Measurements from ENCODE around the gene CFAP97D1.

The CFAP97D1 gene

DNA sequence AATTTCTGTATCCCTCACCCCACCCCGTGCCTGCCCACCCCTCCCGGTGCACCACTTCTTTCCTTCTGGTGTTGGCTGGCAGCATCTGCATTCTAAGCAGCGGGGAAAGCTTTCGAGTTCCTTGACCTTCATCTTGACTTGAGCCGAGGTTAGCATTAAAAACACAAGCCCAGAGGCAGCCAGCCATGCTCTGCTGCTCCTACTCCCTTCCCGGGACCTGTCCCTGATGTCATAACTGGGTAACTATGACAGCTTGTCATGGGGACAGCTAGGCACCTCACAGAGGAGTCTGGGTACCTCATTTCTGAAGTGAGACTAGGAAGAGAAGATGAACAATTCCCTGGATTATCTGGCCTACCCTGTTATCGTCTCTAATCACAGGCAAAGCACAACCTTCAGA, at the start of gene CFAP97D1:
Gene CFAP97D1 (plus strand): TSS at position 301 of the 400 bp plus-strand sequence. CDS start 28 bp downstream, at position 329.
- DNase-seq (ENCODE audit: low read depth) = no peak

DNA sequence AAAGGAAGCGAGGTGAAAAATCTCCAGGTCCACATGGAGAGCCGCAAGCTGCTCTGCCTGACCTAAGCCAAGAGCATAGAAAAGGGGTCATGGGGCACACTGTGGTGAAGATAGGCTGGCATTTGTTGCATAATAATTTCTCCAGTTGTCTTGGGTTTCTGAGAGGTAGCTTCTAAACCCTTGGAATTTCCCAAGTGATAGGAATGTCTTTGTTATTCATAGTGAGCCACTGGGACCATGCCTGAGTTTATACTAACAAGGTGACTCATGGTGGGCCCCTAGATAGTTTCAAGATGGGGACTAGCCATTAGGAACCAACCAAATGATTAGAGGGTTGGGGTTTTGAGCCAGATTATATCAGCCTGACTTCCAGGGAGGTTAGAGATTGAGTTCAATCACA, 47.3 kb upstream of the CFAP97D1 start:
- DNase-seq (ENCODE audit: low read depth) = peak; percentile 69

DNA sequence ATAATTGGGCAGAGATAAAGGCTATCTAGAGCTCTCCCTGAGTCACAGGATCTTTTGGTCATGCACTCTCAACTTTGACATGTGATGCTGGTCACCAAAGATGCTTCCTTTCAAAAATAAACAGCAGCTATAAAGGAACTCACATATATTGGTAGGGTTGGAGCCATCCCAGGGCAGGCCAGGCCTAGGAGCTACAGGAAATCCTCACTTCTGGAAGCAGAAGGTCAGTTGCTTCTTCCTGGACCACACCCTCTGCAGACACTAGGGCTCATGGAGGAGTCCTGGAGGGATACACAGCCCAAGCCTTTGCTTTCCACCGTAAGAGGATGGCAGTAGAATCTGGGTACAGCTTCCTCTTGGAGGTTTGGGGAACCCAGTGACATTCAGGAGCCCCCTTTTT, 46.3 kb upstream of the CFAP97D1 start:
- DNase-seq (ENCODE audit: low read depth) = no peak

DNA sequence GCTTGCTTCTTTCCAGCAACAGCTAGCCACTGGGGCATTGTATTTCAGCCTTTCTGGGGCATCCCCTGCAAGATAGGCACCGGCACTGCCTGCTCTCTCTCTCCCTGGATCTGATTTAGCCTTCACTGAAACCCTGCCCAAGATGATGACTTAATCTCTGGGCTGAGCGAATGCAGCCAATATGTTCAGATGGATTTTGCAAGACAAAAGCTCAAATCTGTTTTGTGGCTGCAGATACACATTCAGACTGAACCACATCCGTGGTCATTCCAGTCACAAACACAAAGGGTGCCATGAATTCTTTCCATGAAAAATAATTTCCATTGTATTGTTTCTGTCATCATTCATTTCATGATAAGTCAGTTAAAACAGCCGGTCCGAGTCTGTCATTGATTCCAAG, 45.9 kb upstream of the CFAP97D1 start:
- peak; percentile 58 for DNase-seq (ENCODE audit: low read depth)

DNA sequence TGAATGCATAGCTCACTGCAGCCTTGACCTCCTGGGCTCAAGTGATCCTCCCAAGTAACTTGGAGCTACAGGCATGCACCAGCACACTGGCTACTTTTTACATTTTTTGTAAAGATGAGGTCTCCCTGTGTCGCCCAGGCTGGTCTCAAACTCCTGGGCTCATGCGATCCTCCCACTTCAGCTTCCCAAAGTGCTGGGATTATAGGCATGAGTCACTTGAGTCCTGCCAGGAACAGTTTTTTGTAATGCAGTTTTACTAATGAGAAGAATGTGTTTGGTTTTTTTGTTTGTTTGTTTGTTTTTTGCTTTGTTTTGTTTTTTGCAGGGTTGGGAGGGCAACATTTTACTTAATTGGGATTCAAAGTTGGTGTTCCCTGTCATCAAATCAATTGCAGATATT, 43.8 kb upstream of the CFAP97D1 start:
- DNase-seq (ENCODE audit: low read depth) = no peak

DNA sequence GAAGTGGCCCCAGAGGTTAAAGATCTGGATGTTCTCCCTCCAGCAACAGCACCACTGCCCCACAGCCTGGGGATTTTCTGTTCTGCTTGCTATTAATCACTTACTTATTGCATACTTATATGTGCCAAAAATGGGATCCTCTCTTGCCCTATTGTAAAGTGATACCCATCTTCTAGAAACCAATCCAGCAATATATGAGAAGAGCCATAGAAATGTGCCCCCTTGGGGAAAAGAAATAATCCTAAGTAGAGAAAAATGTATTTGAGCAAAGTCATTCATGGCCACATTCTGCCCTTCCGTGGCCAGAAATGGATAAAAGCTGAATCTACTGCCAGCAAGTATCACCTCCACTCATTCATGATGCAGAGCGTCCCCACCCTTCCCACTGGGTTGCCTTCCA, 42.5 kb upstream of the CFAP97D1 start:
- no peak for DNase-seq (ENCODE audit: low read depth)

DNA sequence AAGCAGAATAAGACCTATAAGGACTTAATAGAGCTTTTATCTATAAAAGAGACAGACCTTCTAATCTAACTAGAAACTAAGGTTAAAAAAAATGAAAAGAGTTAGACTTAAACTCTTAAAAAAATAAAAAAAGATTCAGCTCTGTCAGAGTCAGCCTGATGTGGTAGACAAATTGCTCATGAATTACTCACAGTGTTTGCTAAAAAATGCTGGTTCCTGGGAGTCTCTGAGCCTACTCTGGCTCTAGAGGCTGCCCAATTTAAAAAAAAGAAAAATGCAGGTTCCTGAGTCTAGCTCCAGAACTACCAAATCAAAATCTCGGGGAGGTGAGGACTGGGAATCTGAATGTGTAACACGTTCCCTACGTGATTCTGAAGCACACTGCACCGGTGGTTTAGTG, 39.7 kb upstream of the CFAP97D1 start:
- no peak for DNase-seq (ENCODE audit: low read depth)

DNA sequence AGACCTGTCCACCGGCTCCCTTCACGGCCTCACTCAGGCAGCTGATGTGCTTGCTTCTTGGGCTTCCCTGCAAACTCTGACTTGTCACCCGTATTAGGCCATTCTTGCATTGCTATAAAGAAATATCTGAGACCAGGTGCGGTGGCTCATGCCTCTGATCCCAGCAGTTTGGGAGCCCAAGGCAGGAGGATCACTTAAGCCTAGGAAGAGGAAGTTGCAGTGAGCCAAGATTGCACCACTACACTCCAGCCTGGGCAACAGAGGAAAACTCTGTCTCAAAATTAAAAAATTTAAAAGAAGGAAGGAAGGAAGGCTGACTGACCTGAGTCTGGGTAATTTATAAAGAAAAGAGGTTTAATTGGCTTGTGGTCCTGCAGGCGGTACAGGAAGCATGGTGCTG, 38.6 kb upstream of the CFAP97D1 start:
- no peak for DNase-seq (ENCODE audit: low read depth)

DNA sequence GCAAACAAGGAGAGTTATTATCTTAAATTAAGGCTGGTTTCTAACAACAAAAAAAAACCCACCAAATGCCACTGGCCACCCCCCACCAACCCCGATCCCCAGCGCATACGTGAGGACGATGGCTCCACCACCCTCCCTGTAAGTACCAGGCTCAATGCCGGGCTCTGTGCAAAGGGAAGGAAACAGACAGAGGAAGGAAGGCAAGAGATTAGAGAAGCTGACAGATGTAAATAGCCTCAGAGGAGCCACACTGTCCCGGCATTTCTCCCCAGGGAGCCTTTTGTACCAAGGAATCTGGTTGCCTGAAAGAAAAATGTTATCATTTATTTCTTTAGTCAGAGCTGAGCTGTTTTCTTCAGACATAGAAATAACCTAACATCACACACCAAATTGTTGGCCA, 34.7 kb upstream of the CFAP97D1 start:
- DNase-seq (ENCODE audit: low read depth) = no peak

DNA sequence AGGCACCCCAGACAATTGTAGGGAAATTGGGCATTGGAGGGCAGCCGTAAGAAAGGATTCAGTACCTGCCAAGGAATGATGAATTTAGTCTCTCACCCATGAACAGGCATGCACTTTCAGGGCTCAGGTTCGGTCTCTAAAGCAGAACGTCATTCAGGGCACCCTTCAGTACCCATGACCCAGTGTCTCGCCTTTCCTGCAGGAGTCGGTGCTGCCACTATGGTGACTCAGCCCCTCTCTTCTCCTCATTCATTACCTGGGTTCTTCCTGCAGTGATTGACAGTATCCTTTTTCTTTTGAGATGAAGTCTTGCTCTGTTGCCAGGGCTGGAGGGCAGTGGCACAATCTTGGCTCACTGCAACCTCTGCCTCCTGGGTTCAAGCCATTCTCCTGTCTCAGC, 30.1 kb upstream of the CFAP97D1 start:
- no peak for DNase-seq (ENCODE audit: low read depth)

DNA sequence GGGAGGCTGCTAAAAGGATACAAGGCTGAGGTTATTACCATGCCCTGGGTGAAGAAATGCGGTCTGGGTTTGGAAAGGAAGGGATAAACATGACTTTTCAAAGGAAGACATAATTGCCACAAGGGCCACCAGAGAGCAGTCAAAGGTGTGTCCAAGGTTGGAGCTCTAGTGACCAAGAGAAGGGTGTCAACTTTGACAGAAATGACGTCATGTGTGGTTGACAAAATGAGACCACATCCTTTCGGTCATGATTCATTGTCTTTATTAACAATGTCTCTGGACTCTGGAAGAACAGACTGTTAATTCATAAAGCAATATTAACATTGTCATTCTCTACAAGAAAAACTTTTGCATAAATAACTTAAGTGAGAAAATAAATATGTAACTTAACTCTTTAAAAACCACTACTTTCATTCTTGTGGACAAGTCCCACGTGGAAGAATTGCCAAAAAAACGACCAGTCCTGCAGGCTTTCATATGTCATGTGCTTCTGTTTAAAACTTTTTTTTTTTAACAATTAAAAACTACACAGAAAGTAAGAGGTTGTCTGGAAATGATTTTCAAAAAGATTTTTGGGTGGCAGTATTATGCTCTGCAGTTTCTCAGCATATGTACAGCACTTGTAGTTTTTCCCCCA, 26.6 kb upstream of the CFAP97D1 start:
- DNase-seq (ENCODE audit: low read depth) = no peak

DNA sequence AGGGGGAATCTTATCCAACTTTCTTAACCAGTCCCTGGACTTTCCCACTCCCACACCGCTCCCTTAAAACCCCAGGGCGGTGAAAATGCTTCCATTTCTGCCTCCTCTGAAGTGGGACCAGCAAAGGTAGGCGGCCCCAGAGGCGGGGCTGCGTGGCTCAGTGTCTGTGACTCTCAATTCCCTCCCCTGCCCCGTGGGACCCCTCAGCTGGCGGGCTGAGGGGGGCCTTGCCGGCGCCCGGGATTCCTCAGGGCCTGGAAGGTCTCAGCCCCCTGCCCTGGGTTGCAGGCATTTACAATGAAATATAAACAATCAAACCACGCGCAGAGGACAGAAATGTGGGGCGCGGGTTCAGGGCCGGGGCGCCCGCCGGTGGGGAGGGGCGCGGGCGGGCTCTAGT, 25.3 kb upstream of the CFAP97D1 start:
- no peak for DNase-seq (ENCODE audit: low read depth)

DNA sequence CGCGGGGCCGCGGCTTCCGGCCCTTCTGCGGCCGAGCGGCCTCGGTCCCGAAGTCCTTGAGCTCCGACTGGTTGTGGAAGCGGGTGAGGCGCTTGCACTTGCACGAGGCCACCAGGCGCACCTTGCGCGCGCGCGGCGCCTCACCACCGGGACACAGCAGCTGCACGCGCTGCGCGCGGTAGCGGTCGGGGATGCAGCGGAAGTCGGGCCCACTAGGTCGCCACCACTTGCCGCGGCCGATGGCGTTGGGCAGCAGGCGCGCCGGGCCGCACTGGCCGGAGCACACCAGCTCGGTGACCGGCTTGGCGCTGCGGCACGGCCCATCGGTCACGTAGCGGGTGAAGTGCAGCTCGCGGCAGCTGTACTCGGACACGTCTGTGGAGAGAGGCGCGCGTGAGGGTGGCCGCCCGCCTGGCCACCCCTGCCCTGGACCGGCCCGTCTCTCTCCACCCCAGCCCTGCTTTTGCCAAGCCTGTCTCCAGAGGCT, 24.8 kb upstream of the CFAP97D1 start:
- no peak for DNase-seq (ENCODE audit: low read depth)

DNA sequence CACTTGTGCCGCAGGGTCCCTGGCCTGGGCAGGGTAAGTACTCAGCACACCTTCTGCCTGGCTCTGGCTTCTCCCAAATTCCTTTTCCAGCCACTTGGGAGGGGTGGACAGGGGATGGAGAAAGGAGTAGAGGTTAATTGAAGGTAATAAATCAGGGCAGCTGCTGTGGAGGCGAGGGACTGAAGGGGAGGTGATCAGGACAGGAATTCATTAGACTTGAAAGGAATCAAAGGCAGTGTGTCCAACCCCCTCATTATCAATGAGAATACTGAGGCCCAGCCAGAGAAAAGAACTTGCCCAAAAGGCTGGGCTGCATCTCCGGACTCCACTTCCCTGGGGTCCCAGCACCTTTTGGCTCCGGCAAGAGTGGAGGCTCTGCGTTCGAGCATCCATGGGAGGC, 24.0 kb upstream of the CFAP97D1 start:
- DNase-seq (ENCODE audit: low read depth) = no peak

DNA sequence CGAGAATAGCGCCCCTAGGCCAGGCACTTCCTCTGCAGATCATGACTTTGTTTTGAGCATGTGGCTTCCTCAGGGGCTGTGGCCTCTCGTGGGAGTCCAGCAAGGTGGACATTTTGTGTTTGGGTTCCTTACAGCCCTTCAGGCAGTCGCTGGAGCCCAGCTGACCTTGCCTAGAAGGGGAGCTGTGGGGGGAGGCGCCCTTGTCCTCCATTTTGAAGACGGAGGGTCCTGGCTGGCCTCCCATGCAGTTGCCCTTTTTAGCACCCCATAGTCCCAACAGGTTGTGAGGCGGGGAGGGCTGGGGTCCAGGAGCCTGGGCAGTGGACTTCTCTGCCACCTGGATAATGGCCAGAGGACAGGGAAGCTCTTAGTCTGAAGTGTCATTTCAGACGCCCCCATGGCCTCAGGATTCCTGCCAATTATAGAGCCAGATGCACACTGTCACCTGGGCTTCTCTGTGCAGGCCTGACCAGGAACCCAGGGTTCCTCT, 23.0 kb upstream of the CFAP97D1 start:
- DNase-seq (ENCODE audit: low read depth) = no peak

DNA sequence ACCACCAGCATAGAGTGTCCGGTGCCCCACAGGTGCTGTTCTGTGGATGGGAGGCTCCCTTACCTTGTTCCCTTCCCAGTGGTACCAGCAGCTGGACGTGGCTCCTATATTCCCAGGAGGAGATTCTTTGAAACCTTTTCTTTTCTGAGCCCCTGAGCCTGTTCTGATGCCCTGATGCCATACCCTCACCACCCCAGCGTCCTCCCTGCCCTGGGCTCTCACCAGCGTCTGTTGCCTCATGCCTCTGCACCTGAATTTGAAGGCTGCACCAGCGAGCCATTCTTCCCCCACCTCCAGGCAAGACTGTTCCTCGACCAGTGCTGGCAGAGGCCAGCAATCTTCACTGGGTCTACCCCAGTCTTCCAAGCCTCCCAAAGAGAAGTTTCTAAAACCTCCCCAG, 22.1 kb upstream of the CFAP97D1 start:
- no peak for DNase-seq (ENCODE audit: low read depth)

DNA sequence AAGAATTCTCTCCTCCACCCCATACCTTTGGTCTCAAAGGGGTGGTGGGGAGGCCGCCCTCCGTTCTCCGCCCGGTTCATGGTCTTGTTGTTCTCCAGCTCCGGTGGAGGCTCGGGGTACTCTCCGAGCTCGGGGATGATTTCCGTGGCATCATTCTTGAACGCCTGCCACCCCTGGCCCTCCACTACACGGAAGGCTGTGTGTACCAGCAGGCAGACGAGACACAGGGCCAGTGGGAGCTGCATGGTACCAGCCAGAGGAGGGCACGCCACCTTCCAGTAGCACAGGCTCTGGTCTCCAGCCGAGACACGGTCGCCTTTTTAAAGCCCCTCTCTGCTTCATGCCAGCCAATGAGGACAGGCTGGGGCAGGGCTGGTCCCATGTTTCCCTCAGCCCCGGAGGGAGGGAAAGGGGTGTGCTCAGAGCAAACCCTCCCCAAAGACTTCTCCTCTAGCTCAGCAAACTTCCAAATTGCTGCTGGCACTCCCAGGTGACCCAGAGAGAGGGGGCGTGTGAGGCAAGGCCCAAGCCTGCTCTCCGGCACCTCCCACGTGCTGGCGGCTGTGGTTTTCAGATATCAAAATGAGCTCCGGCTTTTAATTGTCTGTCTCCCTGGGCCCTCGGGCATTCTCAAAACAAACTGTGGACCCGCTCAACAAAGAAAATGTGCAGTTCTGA, 21.6 kb upstream of the CFAP97D1 start, which contains the start of gene SOST:
Gene SOST (minus strand): TSS at position 295 of the 678 bp plus-strand sequence. CDS start 50 bp downstream, at position 245.
- no peak for DNase-seq (ENCODE audit: low read depth)

DNA sequence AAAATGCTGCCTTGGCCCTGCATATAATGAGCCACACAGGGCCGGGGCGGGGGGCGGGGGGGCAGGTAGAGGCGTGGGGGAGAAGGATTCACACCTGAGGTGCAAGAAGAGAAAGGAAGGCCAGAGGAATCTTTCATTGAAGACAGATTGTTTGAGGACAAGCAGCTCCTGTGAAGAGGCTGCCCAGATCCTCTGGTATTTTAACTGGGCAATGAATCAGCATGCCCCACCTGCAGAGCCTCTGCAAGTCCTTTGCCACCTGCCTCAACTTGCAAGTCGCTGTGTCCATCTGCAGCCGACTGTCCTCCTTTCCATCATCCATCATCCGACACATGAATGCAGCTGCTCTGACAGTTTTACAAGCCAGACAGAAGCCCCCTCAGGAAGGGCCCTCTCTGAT, 20.4 kb upstream of the CFAP97D1 start:
- no peak for DNase-seq (ENCODE audit: low read depth)

DNA sequence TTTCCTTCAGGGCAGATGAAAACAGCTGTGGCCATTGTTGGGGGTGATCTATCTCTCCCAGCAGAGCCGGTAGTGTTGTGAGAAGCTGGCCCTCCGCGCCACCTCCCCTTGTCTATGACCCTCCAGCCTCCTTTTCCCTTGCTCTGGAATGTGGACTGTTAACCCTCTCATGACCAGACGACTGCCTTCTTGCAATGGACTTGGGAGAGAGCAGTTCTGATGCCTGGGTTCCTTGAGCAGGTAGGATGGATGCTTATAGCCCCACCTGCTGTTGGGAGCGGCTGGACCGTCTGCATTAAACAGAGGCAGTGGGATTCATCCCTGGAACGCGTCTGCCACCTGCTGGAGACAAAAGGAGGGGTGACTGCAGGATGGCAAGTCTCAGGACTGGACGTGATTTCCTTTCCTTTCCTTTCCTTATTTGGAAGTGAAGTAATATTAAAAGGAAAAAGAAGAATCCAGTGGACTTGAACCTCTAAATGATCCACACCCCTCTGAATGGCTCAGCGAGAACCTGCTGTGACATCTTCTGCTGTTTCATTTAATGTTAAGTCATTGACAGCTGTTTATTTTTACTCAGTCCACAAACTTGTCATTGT, 19.9 kb upstream of the CFAP97D1 start:
- DNase-seq (ENCODE audit: low read depth) = peak; percentile 69

DNA sequence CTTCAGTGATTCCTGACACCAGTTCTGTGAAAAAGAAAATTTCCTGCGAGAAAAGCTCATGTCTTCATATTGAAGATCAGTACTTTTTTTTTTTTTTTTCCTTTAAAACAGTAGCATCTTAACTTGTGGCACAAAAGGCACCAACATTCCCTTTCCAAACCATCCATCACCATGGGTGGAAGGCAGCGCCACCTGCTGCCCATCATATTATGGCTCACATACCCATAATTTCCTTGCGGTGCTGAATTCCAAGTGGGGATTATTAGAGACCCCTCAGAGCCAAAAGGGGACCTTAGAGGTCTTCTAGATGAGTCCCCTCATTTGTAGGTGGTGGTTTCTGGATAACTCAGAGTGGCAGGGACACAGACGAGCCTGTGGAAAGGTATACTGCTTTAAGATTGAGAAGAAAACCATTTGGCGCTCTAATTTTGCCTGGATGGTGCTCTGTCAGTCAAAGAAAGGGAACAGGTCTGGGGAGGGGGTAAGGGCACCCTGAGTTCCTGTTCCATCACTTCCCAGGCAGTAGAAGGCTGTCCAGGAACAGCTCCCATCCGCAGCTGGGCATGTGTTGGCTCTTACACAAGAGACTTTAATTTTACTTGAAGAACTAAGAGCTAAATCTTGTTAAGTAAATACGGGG, 13.7 kb upstream of the CFAP97D1 start:
- no peak for DNase-seq (ENCODE audit: low read depth)

DNA sequence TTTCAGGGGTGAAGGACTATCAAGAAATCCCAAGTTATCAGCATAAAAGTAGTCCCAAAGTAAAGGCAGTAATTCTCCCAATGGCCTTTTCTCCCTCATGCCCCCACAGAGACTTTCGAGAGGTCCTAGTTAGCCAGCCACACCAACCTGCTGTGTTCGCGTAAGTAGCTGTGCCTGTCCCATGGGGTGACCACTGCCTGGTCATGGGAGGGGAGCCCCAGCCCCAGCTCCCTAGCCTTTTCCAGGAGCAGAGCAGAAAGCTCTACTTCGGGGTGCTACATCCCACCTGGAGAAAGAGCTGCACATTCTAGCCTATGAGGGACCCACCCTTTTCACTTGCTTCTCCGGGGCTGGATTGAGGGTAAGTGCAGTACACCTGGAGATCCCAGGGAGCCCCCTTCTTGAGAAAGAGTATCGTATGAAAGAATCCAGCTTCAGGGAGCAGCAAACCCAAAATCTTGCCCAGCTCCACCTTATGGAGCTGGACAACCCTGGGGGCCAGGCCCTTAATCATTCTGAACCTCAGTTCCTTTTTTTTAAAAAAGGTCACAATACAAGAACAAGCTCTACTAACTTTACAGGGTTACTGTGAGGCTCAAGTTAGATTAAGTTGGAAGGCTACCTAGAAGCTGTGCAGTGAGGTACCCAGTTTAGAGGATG, 13.1 kb upstream of the CFAP97D1 start:
- no peak for DNase-seq (ENCODE audit: low read depth)

DNA sequence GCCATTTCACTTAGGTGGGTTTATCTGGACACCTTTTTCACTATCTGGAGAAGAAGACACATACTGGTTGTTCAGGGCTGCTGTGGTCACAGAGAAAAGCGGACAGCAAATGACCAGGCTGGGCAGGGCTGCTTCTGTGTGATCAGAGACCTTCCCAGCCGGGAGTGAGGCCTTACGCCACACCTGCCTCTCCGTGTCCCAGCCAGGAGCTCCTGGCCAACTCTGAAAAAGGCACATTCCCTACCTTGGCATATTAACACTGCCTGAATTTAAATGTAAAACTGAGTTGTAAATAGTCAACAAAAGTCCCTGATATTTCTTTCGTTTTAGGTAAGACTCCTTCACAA, 12.5 kb upstream of the CFAP97D1 start:
- no peak for DNase-seq (ENCODE audit: low read depth)

Data from non-pigmented ciliary epithelial cell (primary cell).